GM12878 (cell line): ENCODE data around the gene CLEC2L. TPM values are rescaled to one million over a fixed set of nuclear protein-coding genes. Genes with fewer than 3 reads are reported as not detected.

Source experiments
- ATAC-seq: fragments of 200-7000 bp; cut with Tn5 transposase; 3 replicates; pipeline ENCODE4 v1.9.1; 2020; ENCODE audit warnings: mild to moderate bottlenecking, moderate library complexity
- BruUV-seq: library from RNA; stranded (reverse); fragments of 400-500 nt; replicated peaks from 2 replicates; lab custom pipeline; 2021; lab: Mats Ljungman, UMichigan
- CTCF ChIA-PET: fragments of 300-600 bp; sonication (Branson Sonifier 250); formaldehyde crosslinking; extraction: SDS; loops from one replicate; lab custom pipeline; 2021; ENCODE audit warnings: inconsistent platforms; lab: Yijun Ruan, JAX
- POLR2A ChIA-PET: fragments of 350-600 bp; formaldehyde crosslinking; extraction: SDS; loops from one replicate; lab custom pipeline; 2021; ENCODE audit warnings: inconsistent platforms; lab: Charles Lee
- RAD21 ChIA-PET: fragments of 300-600 bp; sonication (Branson Sonifier 250); formaldehyde crosslinking; loops from one replicate; lab custom pipeline; 2023; ENCODE audit warnings: antibody characterized with exemption; ENCODE audit not compliant: unreplicated experiment; lab: Charles Lee
- SMC1A ChIA-PET: fragments of 300-600 bp; sonication (Branson Sonifier 250); formaldehyde crosslinking; loops from one replicate; lab custom pipeline; 2023; ENCODE audit not compliant: unreplicated experiment, uncharacterized antibody; lab: Charles Lee
- DNase-seq: peaks from one replicate; pipeline ENCODE4 v3.0.0-alpha.2; 2011; ENCODE audit warnings: low read depth, low spot score
- FAIRE-seq: peaks from 3 replicates; lab custom pipeline; 2011; peaks lifted over from hg19 to GRCh38; lab: Jason Lieb, UNC
- H2AFZ ChIP-seq: 2 replicates; pipeline ENCODE4 v1.6.0; 2011; ENCODE audit warnings: low read depth, low read length, control low read depth; ENCODE audit not compliant: control insufficient read depth
- H3K27ac ChIP-seq: 2 replicates; pipeline ENCODE4 v1.5.1; 2011; ENCODE audit warnings: control low read depth; ENCODE audit not compliant: control insufficient read depth, insufficient read depth
- H3K27me3 ChIP-seq, 2 experiments: replicated peaks in 1 of 2; 2 replicates each; pipeline versions ENCODE4 v1.6.0 to v1.6.1; 2011; ENCODE audit warnings: low read length in 1 of 2; ENCODE audit not compliant: control insufficient read depth in 2 of 2, insufficient read depth in 2 of 2
- H3K36me3 ChIP-seq, 2 experiments: 2 replicates each; pipeline ENCODE4 v1.5.1; 2011; ENCODE audit warnings: low read length in 1 of 2; ENCODE audit not compliant: control insufficient read depth in 2 of 2, insufficient read depth in 2 of 2
- H3K4me1 ChIP-seq: 2 replicates; pipeline ENCODE4 v1.6.1; 2011; ENCODE audit warnings: mild to moderate bottlenecking, low read length, moderate library complexity, mixed read lengths; ENCODE audit not compliant: control insufficient read depth, insufficient read depth
- H3K4me2 ChIP-seq: 2 replicates; pipeline ENCODE4 v1.6.0; 2011; ENCODE audit warnings: control low read depth; ENCODE audit not compliant: control insufficient read depth, insufficient read depth
- H3K4me3 ChIP-seq: fragments of 200-600 bp; sonication (generic); 2 replicates; pipeline ENCODE4 v1.5.1; 2016
- H3K79me2 ChIP-seq: 2 replicates; pipeline ENCODE4 v1.6.0; 2011; ENCODE audit warnings: low read length; ENCODE audit not compliant: control insufficient read depth, insufficient read depth
- H3K9ac ChIP-seq: 2 replicates; pipeline ENCODE4 v1.8.0; 2011; ENCODE audit warnings: low read length, control low read depth, mixed read lengths; ENCODE audit not compliant: control insufficient read depth, insufficient read depth
- H3K9me3 ChIP-seq: replicated peaks from 3 replicates; pipeline ENCODE4 v1.5.1; 2011; ENCODE audit warnings: mild to moderate bottlenecking, low read length; ENCODE audit not compliant: control insufficient read depth, insufficient read depth
- H4K20me1 ChIP-seq: 2 replicates; pipeline ENCODE4 v1.6.0; 2011; ENCODE audit not compliant: control insufficient read depth, insufficient read depth
- IRF3 ChIP-seq: fragments of 450-650 bp; IDR thresholded peaks from 2 replicates; pipeline ENCODE4 v1.6.1; 2014; ENCODE audit warnings: mild to moderate bottlenecking
- LARP7 ChIP-seq: fragments of 450-650 bp; IDR thresholded peaks from 2 replicates; pipeline ENCODE4 v1.6.1; 2017; ENCODE audit warnings: mild to moderate bottlenecking
- POU2F2 ChIP-seq: IDR thresholded peaks from 3 replicates; pipeline ENCODE4 v1.6.1; 2011; ENCODE audit warnings: low read depth, mild to moderate bottlenecking, low read length, borderline replicate concordance
- PRDM15 ChIP-seq: fragments of 450-650 bp; formaldehyde crosslinking; IDR thresholded peaks from 2 replicates; pipeline ENCODE4 v1.4.0; 2020; ENCODE audit warnings: mild to moderate bottlenecking, moderate library complexity
- WGBS: methylation state at CpG from one replicate; pipeline ENCODE4 v1.1.6; 2016; ENCODE audit warnings: low lambda C conversion rate; ENCODE audit not compliant: insufficient replicate concordance, insufficient coverage; ENCODE audit errors: missing lambda C conversion rate; 5-methylcytosine and 5-hydroxymethylcytosine counted together
- in situ Hi-C: fragments of 300-500 bp; cut with MboI; formaldehyde crosslinking; loops from 9 replicates; pipeline ENCODE4 v1.14.3; 2018; ENCODE audit warnings: mixed read lengths
- intact Hi-C: fragments of 100-400 bp; cut with micrococcal nuclease; formaldehyde crosslinking; loops from one replicate; pipeline ENCODE4 v1.14.2; 2022; ENCODE audit not compliant: unreplicated experiment
- polyA plus RNA-seq, 11 experiments: library from polyadenylated mRNA; depleted of rRNA in 4 of 11; unstranded in 6 of 11; stranded (reverse) in 5 of 11; fragments of >200 nt; fragmentation: Nextera tagmentation in 4 of 11; fragmentation: Illumina TruSeq in 1 of 11; extraction: Ambion mirVana in 4 of 11; extraction: Trizol in 1 of 11; gene quantifications; 1 replicate in 1 of 11; 2 replicates in 10 of 11; pipeline versions ENCODE4 v1.2.1 to v1.2.3, GENCODE V29; 2011 to 2016; ENCODE audit warnings: inconsistent platforms in 2 of 11, missing spikeins in 2 of 11, low read depth in 1 of 11
- total RNA-seq, 4 experiments: library from RNA; depleted of rRNA in 3 of 4; stranded (reverse); fragments of >200 nt in 3 of 4; fragmentation: Illumina TruSeq in 1 of 4; extraction: Trizol in 1 of 4; gene quantifications; 2 replicates each; pipeline versions ENCODE4 v1.2.1 to v1.2.3, GENCODE V29; 2013 to 2021
- TF ChIP-seq, protein P1 (sequence below): fragments of 450-650 bp; IDR thresholded peaks from 2 replicates; pipeline ENCODE4 v1.6.1; 2017; ENCODE audit warnings: mild to moderate bottlenecking, moderate library complexity
- TF ChIP-seq, protein P2 (sequence below): fragments of 450-650 bp; IDR thresholded peaks from 2 replicates; pipeline ENCODE4 v1.6.1; 2017; ENCODE audit warnings: low read depth, mild to moderate bottlenecking, moderate library complexity

Gene CLEC2L
- total and polyA plus RNA-seq, 10 of the 15 experiments (the other 5 are each of a cell fraction or from before 2014, with no cell fraction given) = not detected

- TF ChIP-seq PRDM15 (CRISPR knock-in tag) = no peak
- no peak for TF ChIP-seq POU2F2
- TF ChIP-seq, protein P1, sequence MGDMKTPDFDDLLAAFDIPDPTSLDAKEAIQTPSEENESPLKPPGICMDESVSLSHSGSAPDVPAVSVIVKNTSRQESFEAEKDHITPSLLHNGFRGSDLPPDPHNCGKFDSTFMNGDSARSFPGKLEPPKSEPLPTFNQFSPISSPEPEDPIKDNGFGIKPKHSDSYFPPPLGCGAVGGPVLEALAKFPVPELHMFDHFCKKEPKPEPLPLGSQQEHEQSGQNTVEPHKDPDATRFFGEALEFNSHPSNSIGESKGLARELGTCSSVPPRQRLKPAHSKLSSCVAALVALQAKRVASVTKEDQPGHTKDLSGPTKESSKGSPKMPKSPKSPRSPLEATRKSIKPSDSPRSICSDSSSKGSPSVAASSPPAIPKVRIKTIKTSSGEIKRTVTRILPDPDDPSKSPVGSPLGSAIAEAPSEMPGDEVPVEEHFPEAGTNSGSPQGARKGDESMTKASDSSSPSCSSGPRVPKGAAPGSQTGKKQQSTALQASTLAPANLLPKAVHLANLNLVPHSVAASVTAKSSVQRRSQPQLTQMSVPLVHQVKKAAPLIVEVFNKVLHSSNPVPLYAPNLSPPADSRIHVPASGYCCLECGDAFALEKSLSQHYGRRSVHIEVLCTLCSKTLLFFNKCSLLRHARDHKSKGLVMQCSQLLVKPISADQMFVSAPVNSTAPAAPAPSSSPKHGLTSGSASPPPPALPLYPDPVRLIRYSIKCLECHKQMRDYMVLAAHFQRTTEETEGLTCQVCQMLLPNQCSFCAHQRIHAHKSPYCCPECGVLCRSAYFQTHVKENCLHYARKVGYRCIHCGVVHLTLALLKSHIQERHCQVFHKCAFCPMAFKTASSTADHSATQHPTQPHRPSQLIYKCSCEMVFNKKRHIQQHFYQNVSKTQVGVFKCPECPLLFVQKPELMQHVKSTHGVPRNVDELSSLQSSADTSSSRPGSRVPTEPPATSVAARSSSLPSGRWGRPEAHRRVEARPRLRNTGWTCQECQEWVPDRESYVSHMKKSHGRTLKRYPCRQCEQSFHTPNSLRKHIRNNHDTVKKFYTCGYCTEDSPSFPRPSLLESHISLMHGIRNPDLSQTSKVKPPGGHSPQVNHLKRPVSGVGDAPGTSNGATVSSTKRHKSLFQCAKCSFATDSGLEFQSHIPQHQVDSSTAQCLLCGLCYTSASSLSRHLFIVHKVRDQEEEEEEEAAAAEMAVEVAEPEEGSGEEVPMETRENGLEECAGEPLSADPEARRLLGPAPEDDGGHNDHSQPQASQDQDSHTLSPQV = no peak
Measured at GRCh38 chr7:139490130-139490529, 33.4 kb upstream of the CLEC2L start (continued).

DNA sequence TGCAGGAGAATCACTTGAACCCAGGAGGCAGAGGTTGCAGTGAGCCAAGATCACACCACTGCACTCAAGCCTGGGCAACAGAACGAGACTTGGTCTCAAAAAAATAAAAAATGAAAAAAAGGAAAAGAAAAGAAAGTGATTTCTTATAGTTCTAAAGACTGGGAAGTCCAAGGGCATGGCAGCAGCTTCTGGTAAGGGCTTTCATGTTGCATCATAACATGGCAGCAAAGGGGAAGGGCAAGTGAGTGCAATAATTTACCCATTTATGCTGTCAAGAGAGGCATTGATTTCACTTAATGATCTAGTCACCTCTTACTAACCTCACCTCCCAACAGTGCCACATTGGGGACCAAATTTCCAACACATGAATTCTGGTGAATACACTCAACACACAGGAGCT, 31.2 kb upstream of the CLEC2L start:
- no peak for FAIRE-seq
- Histone ChIP-seq H3K4me1 (peaks cover 24% of the 10 kb centered on the region), H4K20me1 (no peaks in the 10 kb centered on the region), H3K36me3 (no peaks in the 10 kb centered on the region), H2AFZ (no peak overlapping the region), H3K27me3 (no peaks in the 10 kb centered on the region), H3K4me2 (no peak overlapping the region), H3K79me2 (no peaks in the 10 kb centered on the region), H3K27ac (no peak overlapping the region), H3K9ac (no peak overlapping the region), H3K9me3 (peaks cover 8% of the 10 kb centered on the region; the same call in 2 of the 3 replicates), H3K4me3 (no peak overlapping the region)
- intact Hi-C loops = loop anchor here (5.0 kb wide), 1 partner anchor 385 kb away; the partner anchor contains the start of gene ZC3HAV1
- ChIA-PET CTCF (no interaction called here), POLR2A (no interaction called here), SMC1A (no interaction called here), RAD21 (no interaction called here)
- WGBS = 30% methylated on average over 1 of the region's 1 CpG
- in situ Hi-C loops = no loop called here
- DNase-seq = no peak
- TF ChIP-seq, protein P2, sequence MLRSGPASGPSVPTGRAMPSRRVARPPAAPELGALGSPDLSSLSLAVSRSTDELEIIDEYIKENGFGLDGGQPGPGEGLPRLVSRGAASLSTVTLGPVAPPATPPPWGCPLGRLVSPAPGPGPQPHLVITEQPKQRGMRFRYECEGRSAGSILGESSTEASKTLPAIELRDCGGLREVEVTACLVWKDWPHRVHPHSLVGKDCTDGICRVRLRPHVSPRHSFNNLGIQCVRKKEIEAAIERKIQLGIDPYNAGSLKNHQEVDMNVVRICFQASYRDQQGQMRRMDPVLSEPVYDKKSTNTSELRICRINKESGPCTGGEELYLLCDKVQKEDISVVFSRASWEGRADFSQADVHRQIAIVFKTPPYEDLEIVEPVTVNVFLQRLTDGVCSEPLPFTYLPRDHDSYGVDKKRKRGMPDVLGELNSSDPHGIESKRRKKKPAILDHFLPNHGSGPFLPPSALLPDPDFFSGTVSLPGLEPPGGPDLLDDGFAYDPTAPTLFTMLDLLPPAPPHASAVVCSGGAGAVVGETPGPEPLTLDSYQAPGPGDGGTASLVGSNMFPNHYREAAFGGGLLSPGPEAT = no peak
- TF ChIP-seq LARP7 (no peak), IRF3 (no peak)
- no peak for ATAC-seq
- BruUV-seq = no TSS peak
